UCSD-AML1 (cell line): ENCODE measurements around the gene IRF5.
"Not testable (repeated sequence)": the region's sequence is repeated elsewhere in the genome, so short reads cannot be mapped to it uniquely, and the experiment has no call there.

Experiments
- DNase-seq: peaks from one replicate; lab custom pipeline; 2025; ENCODE audit not compliant: unreplicated experiment; lab: John Stamatoyannopoulos, UW

Gene IRF5

DNA sequence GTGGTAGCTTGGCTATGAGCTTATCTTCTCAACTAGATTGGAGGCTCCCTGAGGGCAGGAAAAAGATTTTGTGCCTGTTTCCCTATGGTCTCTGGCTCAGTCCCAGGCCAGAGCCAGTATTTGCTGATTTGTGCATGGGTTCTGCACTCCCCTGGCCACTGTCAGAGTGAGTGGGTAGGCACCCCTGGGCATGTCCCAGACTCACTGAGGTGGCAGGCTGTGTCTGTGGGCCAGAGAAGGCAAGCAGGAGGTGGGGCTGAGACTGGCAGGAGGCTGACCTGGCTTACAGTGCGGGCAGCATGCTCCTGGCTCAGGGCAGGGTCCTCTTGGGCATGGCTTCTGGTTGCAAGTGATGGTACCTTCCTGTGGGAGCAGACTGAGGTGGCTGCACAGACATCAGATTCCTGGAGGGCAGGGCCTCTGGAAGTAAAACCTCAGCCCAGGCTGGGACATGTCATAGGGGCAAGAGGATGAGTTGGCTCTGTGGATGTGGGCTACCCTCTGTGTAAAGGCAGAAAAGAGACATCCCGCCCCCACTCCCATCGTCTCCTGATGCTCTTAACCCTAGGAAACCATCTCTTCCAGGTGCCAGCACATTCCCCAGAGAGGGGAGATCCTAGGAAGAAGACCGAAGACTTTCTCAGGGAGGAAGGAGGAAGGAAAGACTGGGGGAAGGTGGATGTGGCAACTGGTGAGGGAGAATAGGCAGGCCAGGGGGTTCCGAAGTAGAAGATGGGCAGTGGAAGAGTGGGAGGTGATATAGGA is 31.5 kb upstream of the IRF5 start:
- DNase-seq = no peak

DNA sequence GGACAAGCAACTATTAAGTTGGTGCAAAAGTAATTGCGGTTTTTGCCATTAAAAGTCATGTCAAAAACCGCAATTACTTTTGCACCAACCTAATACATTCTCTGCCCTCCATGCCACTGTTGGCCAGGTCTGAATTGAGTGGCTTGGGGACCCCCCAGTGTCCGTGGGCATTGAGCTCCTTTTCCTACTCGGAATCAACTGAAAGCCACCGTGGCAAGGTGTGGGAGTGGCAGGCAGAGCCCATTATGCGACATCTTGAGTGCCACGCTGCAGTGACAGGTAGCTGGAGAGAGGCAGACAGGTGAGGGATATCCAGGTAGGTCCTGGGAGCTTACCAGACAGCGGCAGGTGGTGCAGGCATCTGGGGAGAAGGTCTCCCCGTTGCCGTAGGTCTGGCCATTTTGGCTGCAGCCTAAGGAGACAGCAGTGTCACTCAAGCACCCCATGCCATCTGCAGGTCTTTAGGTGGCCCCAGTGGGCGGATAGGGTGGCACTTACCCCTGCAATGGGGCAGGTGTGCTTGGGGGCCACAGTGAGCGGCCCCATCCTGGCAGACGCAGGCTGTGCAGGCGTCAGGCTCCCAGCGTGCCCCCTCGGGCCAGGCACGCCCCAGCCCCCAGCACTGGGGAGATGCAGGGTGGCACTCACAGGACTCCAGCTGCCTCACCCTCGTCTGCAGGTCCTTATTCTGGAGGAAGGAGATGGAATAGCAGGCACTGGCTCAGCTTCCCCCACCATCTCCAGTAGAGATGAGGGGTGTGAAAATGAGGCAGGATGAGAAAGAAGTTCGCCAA is 30.8 kb upstream of the IRF5 start:
- no peak for DNase-seq

DNA sequence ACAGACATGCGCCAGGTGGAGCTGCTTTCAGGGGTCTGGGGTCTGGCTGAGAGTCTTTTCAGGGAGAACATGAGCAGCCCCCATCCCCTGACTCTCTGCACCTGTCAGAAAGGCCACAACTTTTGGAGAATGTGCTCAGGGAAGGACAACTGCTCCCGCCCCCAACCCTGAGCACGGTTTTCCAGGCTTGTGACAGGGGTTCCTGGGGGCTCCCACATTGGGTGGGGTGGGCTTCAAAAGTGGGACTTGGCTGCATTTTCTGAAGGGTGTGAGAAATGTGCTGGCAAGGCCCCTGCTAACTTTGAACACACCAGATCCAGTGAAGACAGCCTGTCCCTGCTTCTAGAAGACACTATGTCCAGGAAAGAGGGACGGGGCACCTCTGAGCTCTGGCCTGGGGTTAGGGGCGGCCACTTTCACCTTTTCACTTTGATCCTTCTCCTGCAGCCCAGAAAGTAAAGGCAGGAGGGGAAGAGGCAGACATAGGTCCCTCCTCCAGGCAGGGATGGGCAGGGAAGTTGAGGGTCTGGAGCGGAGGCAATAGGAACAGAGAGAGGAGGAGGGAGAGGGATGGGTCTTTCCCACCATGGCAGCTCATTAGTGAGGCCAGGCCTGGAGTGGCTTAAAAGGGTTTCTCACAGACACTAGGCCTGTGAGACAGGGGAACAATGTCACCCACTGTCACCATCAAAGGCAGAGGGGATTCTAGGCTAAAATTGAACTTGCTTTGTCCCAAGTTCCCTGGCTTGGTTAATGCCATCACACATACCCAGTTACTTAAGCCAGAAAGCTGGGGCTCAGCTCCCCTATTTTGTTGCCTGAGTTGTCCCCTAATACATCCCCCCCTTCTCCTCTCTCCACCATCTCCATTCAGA is 28.7 kb upstream of the IRF5 start:
- no peak for DNase-seq

DNA sequence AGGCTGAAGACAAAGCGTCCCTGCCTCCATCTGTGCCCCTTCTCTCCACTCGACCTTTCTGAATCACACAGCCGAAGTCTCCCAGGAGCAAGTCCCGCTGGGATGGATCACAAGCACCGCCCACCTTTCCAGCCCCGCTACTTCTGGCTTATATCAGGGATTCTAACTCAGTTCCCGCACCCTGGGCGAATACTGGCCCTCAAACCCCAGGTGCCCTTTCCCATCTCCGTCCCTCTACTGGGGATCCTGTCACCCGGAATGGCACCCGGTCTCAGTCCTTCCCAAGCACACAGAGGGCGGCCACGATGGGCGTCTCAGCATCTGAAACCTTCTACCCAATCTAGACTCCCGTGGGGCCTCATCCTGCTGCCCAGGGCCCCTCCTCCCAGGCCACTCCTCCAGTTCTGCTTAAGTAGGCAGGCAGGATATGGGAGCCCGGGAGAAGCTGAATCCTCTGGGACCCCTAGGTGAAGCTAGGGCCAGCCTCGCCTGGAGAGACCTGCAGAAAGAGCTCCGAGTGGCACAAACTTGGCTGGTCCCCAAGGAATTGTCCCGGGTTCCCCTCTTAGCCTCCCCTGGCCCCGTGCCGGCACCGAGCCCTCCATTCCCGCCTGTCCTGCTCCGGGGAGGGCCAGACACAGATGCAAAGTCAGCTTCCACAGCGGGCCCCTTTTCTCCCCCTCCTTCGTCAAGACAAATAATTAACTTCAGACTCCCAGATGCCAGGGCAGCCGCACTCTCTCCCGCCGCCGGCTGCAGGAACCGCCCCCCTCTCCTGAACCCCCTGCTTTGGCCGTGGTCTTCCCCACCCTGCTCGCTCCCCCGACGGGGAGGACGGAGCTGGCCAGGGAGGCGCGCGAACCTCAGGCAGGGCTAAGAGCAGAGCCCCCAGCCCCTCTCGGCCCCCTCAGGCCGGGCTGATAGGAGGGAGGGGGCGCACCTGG is 27.8 kb upstream of the IRF5 start:
- no peak for DNase-seq

DNA sequence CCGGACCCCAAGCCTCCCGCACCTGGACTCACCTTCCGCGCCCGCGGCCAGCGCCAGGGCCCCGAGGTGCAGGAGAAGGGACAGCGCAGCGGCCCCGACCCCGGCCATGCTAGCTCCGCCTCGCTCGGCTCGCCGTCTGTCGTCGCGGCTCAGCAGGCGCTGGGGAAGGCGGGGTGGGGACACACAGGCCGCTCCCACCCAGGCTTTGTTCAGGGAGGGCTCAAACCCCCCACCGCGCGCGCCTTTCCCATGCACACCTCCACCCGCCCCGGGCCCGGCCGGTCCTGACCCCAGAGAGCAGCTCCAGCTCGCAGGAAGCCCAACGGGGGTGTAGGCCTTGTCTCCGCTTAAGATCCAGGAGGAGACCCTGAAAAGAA is 27.2 kb upstream of the IRF5 start, which contains the start of gene KCP:
Gene KCP, minus strand, starts transcription at position 141 of the 377 bp plus-strand sequence. Its CDS starts 33 bp downstream, at position 108.
- DNase-seq = no peak

DNA sequence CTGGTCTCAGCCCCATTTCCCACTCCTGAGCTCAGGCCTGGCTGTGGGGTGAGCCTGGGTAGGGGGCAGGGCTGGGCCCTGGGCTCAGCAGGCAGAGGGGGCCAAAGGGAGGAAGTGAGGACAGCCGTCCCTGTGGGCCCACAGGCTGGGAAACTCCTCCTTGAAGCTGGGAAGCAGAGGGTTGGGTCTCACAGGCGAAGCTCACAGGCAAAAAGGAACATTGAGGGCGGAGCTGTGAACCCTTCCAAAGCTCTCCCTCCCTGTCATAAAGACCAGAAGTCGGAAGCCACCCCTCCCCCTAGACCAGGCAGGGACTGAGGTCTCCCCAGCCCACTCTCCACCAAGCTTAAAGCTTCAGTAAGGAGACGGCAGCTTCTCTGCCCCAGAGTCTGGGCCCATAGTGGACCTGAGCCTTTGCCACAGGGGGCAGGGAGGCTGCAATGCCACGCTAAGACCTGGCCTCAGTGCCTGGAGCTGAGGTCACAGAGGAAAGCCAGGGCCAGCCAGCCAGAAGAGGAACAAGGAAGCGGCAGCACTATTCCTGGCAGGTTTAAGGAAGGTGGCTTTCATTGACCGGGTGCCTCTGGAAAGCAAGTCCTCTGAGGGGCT is 26.2 kb upstream of the IRF5 start:
- peak; percentile 55 for DNase-seq

DNA sequence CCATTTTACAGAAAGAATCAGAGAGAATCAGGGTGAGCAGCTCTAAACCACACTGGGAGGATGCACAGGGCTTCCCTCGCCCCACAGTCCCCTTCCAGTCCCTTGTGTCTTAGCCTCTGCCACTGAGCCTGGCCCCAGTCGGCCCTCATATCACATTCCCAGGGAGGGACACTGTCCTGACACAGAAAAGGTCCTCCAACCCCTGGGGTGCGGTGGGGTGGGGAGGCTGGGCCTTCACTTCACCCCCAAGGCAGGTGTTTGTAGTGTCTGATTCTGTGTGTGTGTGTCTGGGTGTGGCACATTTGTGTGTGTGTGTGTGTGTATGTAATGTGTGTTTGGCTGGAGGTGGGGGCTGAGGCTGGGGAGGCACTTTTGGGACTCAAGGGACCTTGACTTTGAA is 25.4 kb upstream of the IRF5 start:
- no peak for DNase-seq

DNA sequence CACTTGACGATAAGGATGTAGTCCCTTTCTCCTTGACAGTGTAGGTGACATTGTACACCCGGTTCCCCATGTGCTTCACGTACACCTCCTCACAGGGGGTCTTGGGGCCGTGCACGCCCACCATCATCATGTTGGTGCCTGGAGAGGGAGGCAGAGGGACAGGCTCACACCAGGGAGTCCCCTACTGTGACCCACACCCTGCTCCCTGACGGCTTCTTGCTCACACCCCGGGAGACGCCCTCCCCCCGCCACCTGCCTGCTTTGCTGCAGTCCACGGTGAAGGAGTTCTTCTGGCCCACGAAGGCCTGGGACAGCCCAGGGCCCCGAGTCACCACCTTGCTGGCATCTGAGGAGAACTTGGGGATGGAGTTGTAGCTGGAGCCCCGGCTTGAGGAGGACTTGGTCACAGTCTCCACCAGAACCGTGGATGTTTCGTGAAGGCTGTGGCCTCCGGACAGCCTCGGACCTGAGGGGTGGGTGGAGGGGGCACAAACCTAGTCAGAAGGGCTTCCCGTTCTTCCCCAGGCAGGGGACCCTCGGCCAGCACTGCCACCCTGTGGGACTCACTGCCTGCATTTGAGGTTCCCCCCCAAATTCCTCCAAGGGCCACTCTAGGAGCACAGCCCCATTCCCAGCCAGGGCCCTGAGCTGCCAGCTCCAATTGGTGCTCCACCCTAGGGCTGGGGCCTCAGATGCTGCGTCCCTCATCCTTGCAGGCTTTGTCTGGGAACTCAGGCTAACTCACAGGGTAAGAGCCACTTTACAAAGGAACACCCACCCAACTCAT is 24.8 kb upstream of the IRF5 start:
- DNase-seq = not testable (repeated sequence)

DNA sequence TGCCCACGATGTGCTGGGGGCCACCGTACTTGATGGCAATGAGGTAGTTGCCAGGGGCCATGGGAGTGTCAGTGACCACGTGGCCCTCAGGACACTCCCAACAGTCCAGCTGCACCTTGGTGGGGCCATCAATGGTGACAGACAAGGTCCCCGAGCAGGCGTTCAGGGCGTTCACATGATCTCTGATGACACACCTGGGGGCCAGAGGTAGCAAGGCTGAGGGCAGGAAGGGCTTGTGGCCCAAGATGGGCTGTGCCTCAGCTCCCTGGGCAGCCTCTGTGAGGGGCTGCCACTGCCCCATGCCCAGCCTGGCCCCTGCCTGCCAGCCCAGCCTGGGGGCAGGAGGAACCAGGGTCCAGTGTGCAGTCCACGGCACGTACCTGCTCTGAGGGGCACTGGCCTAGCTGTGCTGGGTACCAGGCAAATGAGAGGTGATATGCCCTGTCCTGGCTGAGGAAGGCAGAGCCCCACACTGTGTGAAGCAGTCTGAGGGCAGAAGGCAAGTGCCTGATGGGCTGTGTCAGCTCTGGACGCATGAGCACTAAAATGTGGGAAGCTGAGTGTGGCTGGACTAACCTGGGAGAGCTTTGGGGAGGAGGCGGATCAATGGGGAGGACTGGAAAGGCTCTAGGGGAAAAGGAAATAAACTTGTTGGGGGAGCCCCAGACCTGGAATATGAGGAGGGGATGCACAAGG is 23.7 kb upstream of the IRF5 start:
- DNase-seq = no peak

DNA sequence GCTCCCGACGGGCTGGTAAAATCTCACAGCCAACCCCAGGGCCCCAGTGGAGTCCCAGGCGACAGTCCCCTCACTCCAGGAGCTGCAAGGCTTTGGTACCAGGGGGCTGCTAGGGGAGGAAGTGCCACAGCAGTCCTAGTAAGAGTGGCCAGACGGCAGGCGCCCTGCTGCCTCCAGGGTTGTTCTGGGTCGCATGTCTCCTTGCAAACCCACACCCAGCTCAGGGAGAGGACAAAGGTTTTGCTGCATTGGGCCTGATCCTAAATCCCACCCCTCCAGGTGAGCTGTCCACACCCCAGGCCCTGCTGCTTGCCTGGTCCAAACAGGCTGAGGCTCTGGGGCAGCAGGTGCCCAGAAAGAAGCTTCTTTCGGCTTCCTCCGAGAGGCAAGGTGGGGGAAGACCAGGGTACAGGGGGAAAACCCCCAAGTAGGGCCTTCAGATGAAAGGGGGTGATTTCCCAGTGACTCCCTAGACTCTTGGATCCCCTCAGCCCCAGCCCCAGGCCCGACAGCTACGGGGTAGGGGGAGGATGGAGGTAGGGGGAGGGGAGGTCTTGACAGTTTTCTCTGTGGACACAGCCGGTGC is 23.1 kb upstream of the IRF5 start:
- DNase-seq = no peak

DNA sequence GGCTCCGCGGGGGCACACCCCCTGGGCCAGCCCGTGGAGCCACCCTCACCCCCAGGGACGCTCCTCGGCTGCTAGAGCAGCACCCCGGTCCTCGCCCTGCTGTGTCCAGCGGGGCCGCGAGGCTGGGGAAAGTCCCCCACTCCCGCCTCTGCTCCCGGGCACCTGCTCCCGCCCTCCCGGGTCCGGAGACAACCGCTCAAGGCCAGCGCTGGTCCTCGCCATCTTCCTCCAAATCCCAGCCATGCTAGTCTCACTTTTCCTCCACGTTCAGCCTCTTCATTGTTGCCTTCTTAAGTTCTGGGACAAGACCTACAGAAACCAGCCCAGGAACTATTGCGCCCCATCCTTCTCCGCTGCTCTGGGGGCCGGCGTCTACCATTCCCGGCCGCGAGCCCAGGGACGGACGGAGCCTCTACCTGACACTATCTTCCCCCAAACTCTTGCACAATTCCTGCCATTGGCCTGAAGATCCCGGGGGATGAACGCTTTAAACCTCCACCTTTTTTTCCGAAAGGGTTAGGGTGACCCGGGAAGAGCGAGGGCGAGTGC is 22.4 kb upstream of the IRF5 start:
- DNase-seq = no peak

DNA sequence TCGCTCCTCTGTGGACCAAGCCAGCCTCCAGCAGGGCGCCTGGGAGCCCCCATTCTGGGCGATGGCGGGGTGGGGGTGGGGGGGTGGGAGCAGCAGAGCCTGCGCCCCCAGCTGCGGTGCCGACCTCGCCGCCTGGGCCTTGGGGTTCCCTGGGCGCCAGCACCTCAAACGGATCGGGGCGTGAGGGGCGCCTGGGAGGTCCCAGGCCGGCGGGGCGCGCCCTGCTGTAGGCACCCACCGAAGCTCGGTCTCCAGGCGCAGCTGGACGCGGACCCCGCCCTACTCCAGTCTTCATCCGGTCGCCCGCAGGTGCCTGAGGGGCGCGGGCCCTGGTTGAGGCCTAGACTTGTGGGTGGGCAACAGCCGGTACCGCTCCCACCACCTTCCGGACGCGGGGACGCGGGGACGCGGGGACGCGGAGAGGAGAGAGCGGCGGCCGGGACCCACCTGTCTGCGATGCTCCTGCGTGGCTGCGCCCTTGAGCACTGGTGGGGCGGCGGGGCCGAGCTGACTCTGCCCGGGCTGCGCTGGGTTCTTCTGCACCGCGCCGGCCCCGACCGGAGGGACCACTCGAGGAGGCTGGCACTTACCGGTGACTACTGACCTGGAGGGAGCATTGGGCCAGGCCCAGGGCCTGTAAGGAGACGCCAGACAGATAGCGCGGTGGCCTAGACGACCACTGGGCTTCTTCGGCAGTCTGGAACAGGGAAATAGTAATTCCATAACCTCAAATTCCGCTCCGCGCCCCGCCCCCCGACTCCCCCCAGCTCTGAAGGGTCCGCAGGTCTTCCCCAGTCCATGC is 21.7 kb upstream of the IRF5 start:
- no peak for DNase-seq

DNA sequence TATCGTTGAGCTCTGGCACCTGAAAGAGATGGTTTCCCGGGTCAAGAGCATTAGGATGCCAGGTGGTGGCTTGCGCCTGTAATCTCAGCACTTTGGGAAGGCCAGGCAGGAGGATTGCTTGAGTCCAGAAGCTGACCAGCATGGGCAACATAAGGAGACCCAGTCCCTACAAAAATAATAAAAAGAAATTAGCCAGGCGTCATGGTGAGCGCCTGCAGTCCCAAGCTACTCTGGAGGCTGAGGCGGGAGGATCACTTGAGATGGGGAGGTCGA is 21.1 kb upstream of the IRF5 start:
- DNase-seq = no peak

DNA sequence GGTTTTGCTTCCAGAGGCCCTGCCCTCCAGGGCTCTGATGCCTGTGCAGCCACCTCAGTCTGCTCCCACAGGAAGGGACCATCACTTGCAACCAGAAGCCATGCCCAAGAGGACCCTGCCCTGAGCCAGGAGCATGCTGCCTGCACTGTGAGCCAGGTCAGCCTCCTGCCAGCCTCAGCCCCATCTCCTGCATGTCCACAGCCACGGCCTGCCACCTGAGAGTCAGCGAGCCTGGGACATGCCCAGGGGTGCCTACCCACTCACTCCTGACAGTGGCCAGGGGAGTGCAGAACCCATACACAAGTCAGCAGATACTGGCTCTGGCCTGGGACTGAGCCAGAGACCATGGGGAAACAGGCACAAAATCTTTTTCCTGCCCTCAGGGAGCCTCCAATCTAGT is 20.6 kb upstream of the IRF5 start:
- DNase-seq = no peak

DNA sequence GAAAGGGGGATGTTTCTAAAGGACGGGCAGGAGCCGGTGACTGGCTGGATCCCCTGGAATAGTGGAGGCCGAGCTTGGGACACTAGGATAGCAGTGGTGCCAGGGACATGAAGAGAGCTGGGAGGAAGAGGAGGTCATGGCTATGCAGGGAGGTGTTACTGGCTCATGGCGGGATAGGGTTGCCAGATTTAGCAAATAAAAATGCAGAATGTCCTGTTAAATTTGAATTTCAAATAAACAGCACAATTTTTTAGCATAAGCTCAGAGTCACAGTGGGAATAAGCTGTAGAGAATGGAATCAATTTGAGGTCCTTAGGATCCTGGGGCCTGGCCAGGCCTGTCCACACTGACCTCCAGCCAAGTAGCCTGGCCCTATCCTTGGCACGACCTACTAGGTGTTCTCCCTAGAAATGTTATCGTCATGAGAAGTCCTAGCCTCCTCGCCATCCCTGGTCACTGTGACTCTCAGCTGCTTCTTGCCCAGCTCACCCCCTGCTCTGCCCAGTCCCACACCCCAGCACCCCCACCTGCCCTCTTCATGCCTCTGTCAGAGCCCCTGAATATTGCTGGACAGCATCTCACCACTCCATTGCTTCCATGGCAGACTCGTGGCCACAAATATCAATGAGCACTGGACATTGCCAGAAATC is 19.6 kb upstream of the IRF5 start:
- DNase-seq = no peak

DNA sequence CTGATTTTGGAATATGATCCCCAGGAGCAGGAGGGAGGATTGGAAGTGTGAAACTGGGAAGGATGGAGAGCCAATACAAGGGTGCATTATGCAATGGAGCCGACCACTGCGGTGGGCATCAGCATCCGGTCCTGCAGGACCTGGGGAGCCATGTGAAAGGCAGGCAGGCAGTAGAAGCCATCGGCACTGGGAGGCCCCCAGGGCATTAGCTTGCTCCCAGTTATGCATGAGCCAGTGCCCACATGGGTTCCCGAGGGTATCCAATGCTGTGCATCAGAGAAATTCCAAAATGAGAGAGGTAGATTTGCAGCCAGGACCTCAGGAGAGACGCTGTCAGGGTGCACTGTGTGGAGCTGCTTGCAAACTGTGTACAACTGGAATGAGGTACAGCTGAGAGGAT is 18.5 kb upstream of the IRF5 start:
- no peak for DNase-seq
